ENCODE results near the gene MCUB. TPM values are rescaled to one million over a fixed set of nuclear protein-coding genes. Genes with fewer than 3 reads are reported as not detected.
"Not testable (repeated sequence)": the region's sequence is repeated elsewhere in the genome, so short reads cannot be mapped to it uniquely, and the experiment has no call there.

MCUB gene
- total RNA-seq, 5 donors from 2014 or later (not counting 1 experiment from before 2014, with no cell fraction given): 88.9 to 139 (median 122) TPM

DNA sequence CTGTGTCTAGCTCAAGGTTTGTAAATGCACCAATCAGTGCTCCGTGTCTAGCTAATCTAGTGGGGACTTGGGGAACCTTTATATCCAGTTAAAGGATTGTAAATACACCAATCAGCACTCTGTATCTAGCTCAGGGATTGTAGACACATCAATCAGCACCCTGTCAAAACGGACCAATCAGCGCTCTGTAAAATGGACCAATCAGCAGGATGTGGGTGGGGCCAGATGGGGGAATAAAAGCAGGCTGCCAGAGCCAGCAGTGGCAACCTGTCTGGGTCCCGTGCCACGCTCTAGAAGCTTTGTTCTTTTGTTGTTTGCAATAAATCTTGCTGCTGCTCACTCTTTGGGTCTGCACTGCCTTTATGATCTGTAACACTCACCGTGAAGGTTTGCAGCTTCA, 2.0 kb upstream of the MCUB start:
- peaks cover 44 to 50% (median 45%) of the 10 kb centered on the region in 3 donors for H3K4me1 Mint-ChIP-seq
- not testable (repeated sequence) for ATAC-seq (replicated peaks in 1 of 4); H3K27me3 ChIP-seq (replicated peaks in 1 of 2; ENCODE audit: control insufficient read depth in 2 of 2, extremely low read depth in 1 of 2, insufficient read depth in 2 of 2, low read length in 1 of 2); H3K9me3 ChIP-seq; H3K36me3 ChIP-seq (ENCODE audit: control insufficient read depth in 2 of 2, extremely low read depth in 1 of 2, insufficient read depth in 1 of 2, low read length in 1 of 2); H3K4me3 ChIP-seq (ENCODE audit: control insufficient read depth in 1 of 2, extremely low read depth in 1 of 2, low read length in 1 of 2); H3K27ac ChIP-seq (ENCODE audit: low read length); H3K9me3 Mint-ChIP-seq; H3K27me3 Mint-ChIP-seq
- 95% methylated on average over 4 of the region's 6 CpGs for WGBS (ENCODE audit: insufficient coverage)
- ChIA-PET CTCF (interaction anchor here in 1 of 2 donors (1.3 to 1.4 kb wide), 2 partner anchors 17 to 147 kb away, joined by 3 read pairs; no protein-coding TSS in a partner anchor), POLR2A (interaction anchor here (0.5 to 0.6 kb wide), 2 partner anchors 11 to 42 kb away, joined by 3 to 7 read pairs; no protein-coding TSS in a partner anchor)
- DNase-seq: peak in 10 of 35 experiments; percentile 5 to 29 (median 21)
- peaks cover 21% of the 10 kb centered on the region for H3K36me3 Mint-ChIP-seq
- H3K4me3 Mint-ChIP-seq: peak overlapping the region; percentile 57 to 89 (median 61)
- H3K27ac Mint-ChIP-seq: peak overlapping the region; percentile 55 to 97
- peaks cover 19 to 22% of the 10 kb centered on the region in 2 experiments for H3K4me1 ChIP-seq (ENCODE audit: control insufficient read depth in 1 of 2, extremely low read depth in 1 of 2, insufficient read depth in 2 of 2, low read length in 2 of 2)

DNA sequence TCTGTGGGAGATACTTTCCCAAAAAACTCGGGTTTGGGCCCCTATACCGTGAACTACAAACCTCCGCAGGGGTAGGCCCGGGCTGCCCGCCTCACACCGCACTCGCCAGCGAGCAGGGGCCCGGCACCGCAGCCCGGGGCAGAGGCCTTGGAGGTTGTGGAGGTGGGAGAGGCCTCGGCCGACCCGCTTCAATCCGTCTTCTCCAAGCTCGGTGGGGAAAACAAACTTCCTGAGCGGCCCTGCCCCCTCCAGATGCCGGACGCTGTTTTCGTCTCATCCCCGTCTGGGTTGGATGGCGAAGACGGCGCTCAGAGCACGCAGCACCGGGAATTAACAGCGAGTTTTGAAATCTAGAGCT, 442 bp upstream of the MCUB start:
- peaks cover 2 to 9% of the 10 kb centered on the region in 2 donors for H3K36me3 ChIP-seq (ENCODE audit: control insufficient read depth in 2 of 2, extremely low read depth in 1 of 2, insufficient read depth in 1 of 2, low read length in 1 of 2)
- no peaks in the 10 kb centered on the region for H3K27me3 ChIP-seq (replicated peaks in 1 of 2; ENCODE audit: control insufficient read depth in 2 of 2, extremely low read depth in 1 of 2, insufficient read depth in 2 of 2, low read length in 1 of 2)
- ATAC-seq (replicated peaks in 1 of 4) (peak; percentile 27 to 35 (median 32)), DNase-seq (peak in 14 of 35 experiments; percentile 6 to 52 (median 27))
- H3K27me3 Mint-ChIP-seq: no peaks in the 10 kb centered on the region
- ChIA-PET POLR2A (interaction anchor here (0.6 to 1.1 kb wide), 7 partner anchors 12 to 222 kb away, joined by 3 to 9 read pairs (median 3); no protein-coding TSS in a partner anchor), CTCF (interaction anchor here in 1 of 2 donors (0.7 to 1.4 kb wide), 7 partner anchors 14 to 143 kb away, joined by 3 to 6 read pairs (median 3); partner anchors contain the start of genes CASP6 and SEC24B)
- H3K9me3 Mint-ChIP-seq: no peaks in the 10 kb centered on the region
- H3K27ac ChIP-seq (ENCODE audit: low read length): peak overlapping the region; percentile 93
- peaks cover 19% of the 10 kb centered on the region for H3K36me3 Mint-ChIP-seq
- no peaks in the 10 kb centered on the region for H3K9me3 ChIP-seq
- peak overlapping the region; percentile 96 to 97 for H3K27ac Mint-ChIP-seq
- WGBS (ENCODE audit: insufficient coverage): 0% methylated on average over 17 of the region's 27 CpGs
- H3K4me3 ChIP-seq (ENCODE audit: control insufficient read depth in 1 of 2, extremely low read depth in 1 of 2, low read length in 1 of 2): peak overlapping the region; percentile 67 to 97
- peaks cover 24 to 27% of the 10 kb centered on the region in 2 experiments for H3K4me1 ChIP-seq (ENCODE audit: control insufficient read depth in 1 of 2, extremely low read depth in 1 of 2, insufficient read depth in 2 of 2, low read length in 2 of 2)
- H3K4me3 Mint-ChIP-seq: peak overlapping the region; percentile 89 to 97 (median 96)
- H3K4me1 Mint-ChIP-seq: peaks cover 57 to 59% (median 57%) of the 10 kb centered on the region in 3 donors

DNA sequence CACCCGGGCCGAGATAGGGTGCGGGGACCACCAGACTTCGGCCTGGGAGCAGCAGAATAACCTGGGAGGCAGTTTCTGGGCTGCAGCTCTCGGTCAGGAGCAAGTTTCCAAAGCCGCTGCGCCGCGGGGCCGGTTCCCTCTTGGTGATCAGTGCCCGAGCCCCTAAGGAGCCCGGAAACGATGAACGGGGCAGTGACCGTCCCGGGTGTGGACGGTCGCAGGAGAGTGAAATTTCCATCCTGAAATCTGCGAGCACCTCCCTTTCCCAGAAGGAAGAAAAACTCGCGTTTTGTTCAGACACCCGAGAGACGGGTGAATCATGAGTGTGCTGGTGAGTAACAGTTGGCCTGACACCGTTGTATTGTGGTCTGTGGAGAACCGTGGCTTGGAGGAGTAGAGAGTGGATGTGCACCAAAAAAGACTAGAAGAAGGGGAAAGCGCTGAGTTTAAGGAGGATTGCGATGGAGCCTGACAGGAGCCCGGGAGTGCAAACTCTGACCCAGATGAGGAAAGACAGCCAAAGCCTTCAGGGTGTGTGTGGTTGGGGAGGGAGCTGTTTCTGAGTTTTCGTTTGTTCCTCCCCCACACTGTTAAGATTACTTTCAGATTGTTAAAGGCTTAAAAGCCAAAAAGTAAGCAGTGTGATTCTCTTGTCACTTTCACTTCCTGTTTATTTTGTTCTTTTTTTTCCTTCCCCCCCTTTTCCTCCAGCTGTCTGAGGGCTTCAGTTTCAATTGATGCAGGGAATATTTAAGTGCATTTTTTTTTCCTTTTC, 828 bp downstream of the MCUB start:
- peaks cover 57 to 64% (median 62%) of the 10 kb centered on the region in 3 donors for H3K4me1 Mint-ChIP-seq

DNA sequence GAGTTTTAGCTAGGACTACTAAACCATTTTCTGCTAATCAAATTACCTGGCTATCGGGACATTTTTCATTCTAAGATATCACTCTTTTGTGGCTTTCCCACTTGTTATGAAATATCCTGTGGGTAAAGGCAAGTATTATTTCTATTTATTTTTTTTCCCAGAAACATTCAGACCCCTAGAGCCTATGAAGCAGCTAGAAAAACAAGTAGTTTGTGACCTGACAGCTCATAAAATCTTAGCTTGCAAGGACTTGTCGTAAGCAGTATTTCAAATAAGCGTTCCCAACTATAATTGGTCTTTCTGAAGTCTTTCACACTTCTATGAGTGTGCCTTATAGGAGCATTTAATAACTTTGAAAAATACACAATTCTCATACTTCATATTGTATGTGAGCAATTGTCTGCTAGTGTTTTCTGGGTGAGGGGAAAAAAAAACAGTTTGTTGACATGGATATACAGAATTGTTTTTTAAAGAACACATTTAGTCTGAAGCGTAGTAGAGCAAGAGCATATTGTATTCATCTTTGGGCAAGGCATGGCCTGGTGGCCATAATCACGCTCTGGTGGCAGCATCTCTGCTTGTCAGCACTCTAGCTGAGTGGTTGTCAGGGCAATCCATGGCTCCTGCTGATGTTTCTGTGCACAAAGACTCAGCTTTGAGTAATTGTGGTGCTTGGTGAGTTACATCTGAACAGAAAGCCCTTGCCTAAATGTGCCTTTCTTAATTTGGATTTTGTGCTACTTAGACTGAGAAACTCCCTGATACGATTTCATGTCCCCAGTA, 2.6 kb downstream of the MCUB start:
- H3K27me3 Mint-ChIP-seq: no peaks in the 10 kb centered on the region

More for the DNA sequence above, 828 bp downstream of the MCUB start:
- ATAC-seq (replicated peaks in 1 of 4) (peak; percentile 46 to 55 (median 52)), DNase-seq (peak; percentile 8 to 76 (median 35))
- H3K36me3 Mint-ChIP-seq: peaks cover 23% of the 10 kb centered on the region
- H3K4me3 Mint-ChIP-seq: peak overlapping the region; percentile 89 to 97 (median 96)
- H3K9me3 Mint-ChIP-seq: no peaks in the 10 kb centered on the region
- Histone ChIP-seq H3K36me3 (ENCODE audit: control insufficient read depth in 2 of 2, extremely low read depth in 1 of 2, insufficient read depth in 1 of 2, low read length in 1 of 2) (peaks cover 5 to 9% of the 10 kb centered on the region in 2 donors), H3K4me1 (ENCODE audit: control insufficient read depth in 1 of 2, extremely low read depth in 1 of 2, insufficient read depth in 2 of 2, low read length in 2 of 2) (peaks cover 24 to 34% of the 10 kb centered on the region in 2 experiments), H3K27me3 (replicated peaks in 1 of 2; ENCODE audit: control insufficient read depth in 2 of 2, extremely low read depth in 1 of 2, insufficient read depth in 2 of 2, low read length in 1 of 2) (no peaks in the 10 kb centered on the region), H3K4me3 (ENCODE audit: control insufficient read depth in 1 of 2, extremely low read depth in 1 of 2, low read length in 1 of 2) (peak overlapping the region; percentile 65 to 97), H3K27ac (ENCODE audit: low read length) (peak overlapping the region; percentile 71), H3K9me3 (no peaks in the 10 kb centered on the region)
- H3K27ac Mint-ChIP-seq: peak overlapping the region; percentile 94
- ChIA-PET POLR2A (interaction anchor here (0.6 to 0.7 kb wide), 4 partner anchors 18 to 256 kb away, joined by 3 to 13 read pairs (median 4); no protein-coding TSS in a partner anchor), CTCF (interaction anchor here in 1 of 2 donors (0.6 to 2.3 kb wide), 10 partner anchors 14 to 133 kb away, joined by 3 to 12 read pairs (median 4); partner anchors contain the start of gene SEC24B)
- H3K27me3 Mint-ChIP-seq: no peaks in the 10 kb centered on the region
- 0% methylated on average over 25 of the region's 29 CpGs for WGBS (ENCODE audit: insufficient coverage)

DNA sequence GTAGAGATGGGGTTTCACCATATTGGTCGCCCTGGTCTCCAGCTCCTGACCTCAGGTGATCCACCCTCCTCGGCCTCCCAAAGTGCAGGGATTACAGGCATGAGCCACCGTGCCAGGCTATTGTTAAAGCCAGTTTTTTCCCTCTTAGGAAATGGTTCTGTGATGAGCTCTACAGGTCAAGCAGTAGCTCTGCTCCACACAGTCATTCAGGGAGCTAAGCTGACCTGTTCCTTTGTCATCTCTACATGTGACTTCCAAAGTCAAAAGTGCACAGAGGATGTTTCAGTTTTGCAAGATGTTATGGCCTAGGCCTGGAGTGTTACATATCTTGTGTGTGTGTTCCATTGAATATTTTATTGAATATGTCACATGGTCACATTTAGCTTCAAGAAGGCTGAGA, 11.4 kb downstream of the MCUB start:
- Histone ChIP-seq H3K36me3 (ENCODE audit: control insufficient read depth in 2 of 2, extremely low read depth in 1 of 2, insufficient read depth in 1 of 2, low read length in 1 of 2) (no peaks in the 10 kb centered on the region), H3K4me1 (ENCODE audit: control insufficient read depth in 1 of 2, extremely low read depth in 1 of 2, insufficient read depth in 2 of 2, low read length in 2 of 2) (peaks cover 17 to 21% of the 10 kb centered on the region in 2 experiments), H3K27me3 (replicated peaks in 1 of 2; ENCODE audit: control insufficient read depth in 2 of 2, extremely low read depth in 1 of 2, insufficient read depth in 2 of 2, low read length in 1 of 2) (no peaks in the 10 kb centered on the region), H3K4me3 (ENCODE audit: control insufficient read depth in 1 of 2, extremely low read depth in 1 of 2, low read length in 1 of 2) (no peak overlapping the region), H3K27ac (ENCODE audit: low read length) (no peak overlapping the region), H3K9me3 (no peaks in the 10 kb centered on the region)
- Mint-ChIP-seq H3K4me1 (peaks cover 77 to 83% (median 78%) of the 10 kb centered on the region in 3 donors), H3K9me3 (peaks cover 0 to 4% (median 0%) of the 10 kb centered on the region in 3 donors), H3K4me3 (no peak overlapping the region), H3K27me3 (no peaks in the 10 kb centered on the region), H3K27ac (peak overlapping the region; percentile 36 to 39), H3K36me3 (peaks cover 29% of the 10 kb centered on the region)
- WGBS (ENCODE audit: insufficient coverage): 100% methylated on average over 2 of the region's 3 CpGs
- POLR2A ChIA-PET: interaction anchor here (0.8 to 1.3 kb wide), 2 partner anchors 12 to 120 kb away, joined by 3 read pairs; partner anchors contain the start of gene MCUB (in 1 of the 2)
- CTCF ChIA-PET: interaction anchor here in 1 of 2 donors (0.6 to 1.9 kb wide), 2 partner anchors 9 to 139 kb away, joined by 7 to 9 read pairs; no protein-coding TSS in a partner anchor
- ATAC-seq (replicated peaks in 1 of 4) (no peak), DNase-seq (no peak)

More for the DNA sequence above, 2.6 kb downstream of the MCUB start:
- H3K27me3 ChIP-seq (replicated peaks in 1 of 2; ENCODE audit: control insufficient read depth in 2 of 2, extremely low read depth in 1 of 2, insufficient read depth in 2 of 2, low read length in 1 of 2): no peaks in the 10 kb centered on the region
- H3K4me3 ChIP-seq (ENCODE audit: control insufficient read depth in 1 of 2, extremely low read depth in 1 of 2, low read length in 1 of 2): peak overlapping the region in 1 of 2 donors; percentile 33
- H3K27ac Mint-ChIP-seq: peak overlapping the region; percentile 94
- POLR2A ChIA-PET: interaction anchor here (0.5 to 1.0 kb wide), 8 partner anchors 10 to 1628 kb away, joined by 3 to 7 read pairs (median 4); no protein-coding TSS in a partner anchor
- peaks cover 19% of the 10 kb centered on the region for H3K36me3 Mint-ChIP-seq
- no peaks in the 10 kb centered on the region for H3K9me3 ChIP-seq
- H3K27ac ChIP-seq (ENCODE audit: low read length): no peak overlapping the region
- CTCF ChIA-PET: interaction anchor here (0.5 to 2.5 kb wide), 9 partner anchors 10 to 137 kb away, joined by 3 to 12 read pairs (median 4); no protein-coding TSS in a partner anchor
- H3K4me1 ChIP-seq (ENCODE audit: control insufficient read depth in 1 of 2, extremely low read depth in 1 of 2, insufficient read depth in 2 of 2, low read length in 2 of 2): peaks cover 24 to 37% of the 10 kb centered on the region in 2 experiments
- DNase-seq (no peak), ATAC-seq (replicated peaks in 1 of 4) (no peak)
- H3K9me3 Mint-ChIP-seq: no peaks in the 10 kb centered on the region
- peaks cover 64 to 70% (median 65%) of the 10 kb centered on the region in 3 donors for H3K4me1 Mint-ChIP-seq
- 85% methylated on average over 2 of the region's 6 CpGs for WGBS (ENCODE audit: insufficient coverage)
- peaks cover 5 to 6% of the 10 kb centered on the region in 2 donors for H3K36me3 ChIP-seq (ENCODE audit: control insufficient read depth in 2 of 2, extremely low read depth in 1 of 2, insufficient read depth in 1 of 2, low read length in 1 of 2)
- H3K4me3 Mint-ChIP-seq: peak overlapping the region; percentile 89 to 97 (median 96)
